NCI-H1417 (cell line): ENCODE measurements around the gene S100A14.
A peak's percentile ranks its signal among the peaks of the same experiment; 100 is the strongest.
"Not testable (repeated sequence)": the region's sequence is repeated elsewhere in the genome, so short reads cannot be mapped to it uniquely, and the experiment has no call there.

Source experiments
- DNase-seq, 3 experiments: peaks; one replicate each; lab custom pipeline; 2025; lab: John Stamatoyannopoulos, UW

S100A14 gene

GRCh38 chr1:153615406-153615805, 719 bp downstream of the S100A14 start:
- DNase-seq: no peak

GRCh38 chr1:153614906-153615305, 1.2 kb downstream of the S100A14 start:
- DNase-seq: no peak

- DNase-seq: no peak
These were observed 1.8 kb downstream of the S100A14 start for GRCh38 chr1:153614189-153614900.

DNA sequence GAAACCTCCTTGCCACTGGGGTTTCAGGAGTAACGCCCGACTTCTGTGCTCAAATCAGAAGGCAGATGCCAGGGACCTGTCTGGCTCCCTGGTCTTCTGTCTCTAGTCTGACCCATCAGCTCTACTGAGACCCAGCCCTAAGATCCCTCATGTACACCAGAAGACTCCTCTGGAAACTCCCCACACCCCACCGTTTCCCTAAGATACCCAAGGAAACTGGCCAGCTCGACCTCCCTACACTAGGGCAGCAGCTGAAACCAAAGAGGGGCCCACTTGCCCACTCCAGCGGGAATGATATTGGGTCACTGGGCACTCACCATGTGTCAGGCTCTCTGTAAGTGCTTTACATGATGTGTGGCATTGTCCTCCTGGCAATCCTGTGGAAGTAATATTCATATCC, 2.7 kb downstream of the S100A14 start:
- DNase-seq: no peak

- DNase-seq: no peak
These were observed 3.3 kb downstream of the S100A14 start, which contains the start of gene S100A16 for GRCh38 chr1:153612755-153613331. TSS of gene S100A16 (minus strand) at chr1:153613137. CDS start at chr1:153608151, 4,986 bp downstream.

DNA sequence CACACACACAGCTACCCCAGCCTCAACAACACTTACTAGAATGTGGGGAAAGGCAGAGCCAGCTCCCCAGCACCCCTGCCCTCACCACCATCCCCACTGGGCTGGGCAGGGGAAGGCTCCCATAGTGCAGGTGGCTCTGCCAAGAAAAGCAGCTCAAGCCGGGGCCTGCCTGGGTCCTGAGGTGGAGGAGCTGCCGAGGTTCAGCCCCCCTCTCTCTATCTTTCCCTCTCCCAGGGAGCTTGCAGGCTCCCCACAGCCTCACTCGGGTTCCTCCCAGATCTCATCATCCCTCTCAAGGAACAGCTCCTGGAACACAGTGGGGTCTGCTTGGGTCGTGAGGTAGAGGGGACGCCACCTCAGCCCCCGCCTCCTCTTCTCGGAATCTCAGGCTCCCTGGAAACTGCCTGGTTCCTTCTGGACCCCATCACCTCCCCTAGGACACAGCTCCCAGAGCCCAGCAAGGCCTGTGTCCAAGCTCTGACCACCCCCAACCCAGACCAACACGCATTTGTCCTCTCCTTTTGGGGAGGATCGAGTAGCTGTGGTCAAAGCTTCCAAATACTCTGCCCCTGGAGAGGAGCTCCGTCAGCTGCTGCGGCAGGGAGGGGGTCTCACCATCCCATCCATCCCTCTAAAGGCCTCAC, 3.9 kb downstream of the S100A14 start:
- DNase-seq: no peak

DNA sequence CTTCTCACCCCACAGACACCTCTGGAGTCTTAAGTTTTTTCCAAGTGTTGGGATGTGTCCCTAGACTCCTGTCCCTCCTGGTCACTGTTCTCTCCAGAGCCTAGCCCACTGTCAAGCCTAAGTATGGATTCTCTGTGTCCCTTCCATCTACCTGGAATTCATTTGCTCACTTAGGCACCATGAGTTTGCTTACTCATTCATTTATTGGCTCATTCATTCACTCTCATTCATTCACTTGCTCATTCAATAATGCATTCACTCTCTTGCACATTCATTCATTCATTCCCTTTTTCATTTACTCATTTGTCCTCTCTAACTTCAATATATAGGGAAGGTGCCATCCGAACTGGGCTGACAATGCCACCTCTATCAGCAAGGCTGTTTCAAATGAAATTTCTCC, 4.8 kb downstream of the S100A14 start:
- no peak for DNase-seq

GRCh38 chr1:153610811-153611301, 5.3 kb downstream of the S100A14 start:
- DNase-seq: no peak

- no peak for DNase-seq
These were observed 5.8 kb downstream of the S100A14 start for GRCh38 chr1:153610334-153610733.

DNA sequence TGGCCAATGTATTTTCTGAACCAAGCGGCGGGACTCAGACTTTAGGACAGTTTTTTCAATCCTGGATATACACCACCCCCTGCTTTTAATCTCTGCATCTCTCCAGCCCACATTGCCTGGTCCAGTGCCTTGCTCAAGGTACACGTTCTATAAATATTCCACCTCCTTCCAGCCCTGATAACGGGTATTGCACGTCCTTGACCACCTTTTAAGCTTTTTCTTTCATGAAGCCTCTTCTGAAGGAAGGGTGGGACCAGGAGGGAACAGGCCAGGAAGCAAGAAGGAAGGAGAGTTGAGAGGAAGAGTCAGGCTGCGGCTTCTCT, 6.6 kb downstream of the S100A14 start:
- DNase-seq: no peak

- DNase-seq: peak in 1 of 3 experiments; percentile 32
These were observed 7.2 kb downstream of the S100A14 start for GRCh38 chr1:153608742-153609584.

DNA sequence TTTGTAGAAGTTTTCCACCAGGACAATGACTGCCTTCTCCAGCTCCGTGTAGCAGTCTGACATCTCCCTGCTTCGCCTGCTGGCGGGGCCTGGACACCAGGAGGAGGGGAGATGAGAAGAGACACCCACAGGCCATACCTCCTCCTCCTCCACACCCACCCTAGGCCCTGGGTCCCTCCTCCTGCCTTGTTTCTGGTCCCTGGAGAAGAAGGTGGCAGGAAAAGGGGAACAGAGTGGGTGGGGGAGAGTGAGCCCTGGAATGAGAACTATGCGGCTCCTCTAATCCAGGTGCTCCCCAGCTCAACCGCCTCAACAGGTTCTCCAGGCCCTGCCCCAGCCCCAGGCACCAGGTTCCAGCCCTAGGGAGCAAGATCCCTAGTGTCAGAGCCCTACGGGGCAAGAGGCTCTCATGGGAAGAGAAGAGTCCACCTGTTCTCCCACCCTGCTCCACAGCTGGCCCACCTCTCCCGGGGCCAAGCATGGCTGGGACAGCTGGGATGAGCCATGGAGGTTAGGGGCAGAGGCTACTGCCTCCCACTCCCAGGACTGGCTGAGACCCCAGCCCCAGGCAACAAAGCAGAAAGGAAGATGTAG, 7.9 kb downstream of the S100A14 start:
- no peak for DNase-seq

- no peak for DNase-seq
These were observed 8.7 kb downstream of the S100A14 start for GRCh38 chr1:153607381-153607780.

DNA sequence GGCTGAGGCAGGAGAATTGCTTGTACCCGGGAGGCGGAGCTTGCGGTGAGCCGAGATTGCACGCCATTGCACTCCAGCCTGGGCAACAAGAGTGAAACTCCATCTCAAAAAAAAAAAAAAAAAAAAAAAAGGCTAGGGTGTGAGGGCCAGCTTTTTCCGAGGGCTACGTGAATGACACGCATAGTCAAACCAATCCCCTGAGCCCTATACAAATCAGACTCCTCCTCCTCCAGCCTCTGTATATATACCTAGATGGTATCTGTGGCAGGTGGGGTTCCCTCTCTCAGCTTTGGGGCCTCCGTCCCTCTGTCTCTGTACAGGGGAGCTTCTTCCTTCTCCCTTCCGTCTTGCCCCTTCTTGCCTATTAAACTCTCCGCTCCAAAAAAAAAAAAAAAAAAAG, 9.9 kb downstream of the S100A14 start:
- DNase-seq: no peak

GRCh38 chr1:153602749-153603148, 13.4 kb downstream of the S100A14 start:
- DNase-seq: no peak

DNA sequence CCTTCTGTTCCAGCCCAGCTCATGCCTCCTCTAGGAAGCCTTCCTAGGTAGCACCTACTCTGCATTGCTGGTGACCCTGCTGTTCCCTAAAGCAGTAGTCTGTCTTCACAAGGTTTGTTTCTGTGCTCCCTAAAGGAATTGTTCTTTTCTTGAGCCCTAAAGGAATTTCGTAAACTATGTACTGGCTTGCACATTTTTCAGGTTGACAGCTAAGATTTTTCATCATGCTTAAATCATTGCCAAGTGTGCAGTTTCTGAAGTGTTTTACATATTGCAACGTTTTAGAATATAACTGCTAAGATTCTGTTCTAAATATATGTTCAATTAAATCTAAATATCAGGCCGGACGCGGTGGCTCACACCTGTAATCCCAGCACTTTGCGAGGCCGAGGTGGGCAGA, 16.3 kb downstream of the S100A14 start:
- DNase-seq: no peak

GRCh38 chr1:153598309-153599172, 17.6 kb downstream of the S100A14 start:
- DNase-seq: peak in 2 of 3 experiments; percentile 55 to 87

- no peak for DNase-seq
These were observed 18.9 kb downstream of the S100A14 start for GRCh38 chr1:153597206-153597605.

- peak in 1 of 3 experiments; percentile 35 for DNase-seq
These were observed 23.4 kb downstream of the S100A14 start for GRCh38 chr1:153592748-153593147.

- DNase-seq: no peak
These were observed 27.6 kb downstream of the S100A14 start for GRCh38 chr1:153588482-153588881.

DNA sequence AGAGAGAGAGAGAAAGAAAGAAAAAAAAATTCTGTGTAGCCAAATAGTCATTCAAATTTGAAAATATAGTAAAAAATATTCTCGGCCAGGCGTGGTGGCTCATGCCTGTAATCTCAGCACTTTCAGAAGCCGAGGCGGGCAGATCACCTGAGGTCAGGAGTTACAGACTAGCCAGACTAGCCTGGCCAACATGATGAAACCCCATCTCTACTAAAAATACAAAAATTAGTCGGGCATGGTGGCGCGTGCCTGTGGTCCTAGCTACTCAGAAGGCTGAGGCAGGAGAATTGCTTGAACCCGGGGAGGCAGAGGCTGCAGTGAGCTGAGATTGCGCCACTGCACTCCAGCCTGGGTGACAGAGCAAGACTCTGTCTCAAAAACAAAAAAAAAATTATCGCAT, 28.1 kb downstream of the S100A14 start:
- DNase-seq: not testable (repeated sequence)
